NCI-H69 (cell line): ENCODE measurements around the gene ARMH4.

Experiments
- DNase-seq: peaks from one replicate; lab custom pipeline; 2025; lab: John Stamatoyannopoulos, UW

Gene ARMH4

DNA sequence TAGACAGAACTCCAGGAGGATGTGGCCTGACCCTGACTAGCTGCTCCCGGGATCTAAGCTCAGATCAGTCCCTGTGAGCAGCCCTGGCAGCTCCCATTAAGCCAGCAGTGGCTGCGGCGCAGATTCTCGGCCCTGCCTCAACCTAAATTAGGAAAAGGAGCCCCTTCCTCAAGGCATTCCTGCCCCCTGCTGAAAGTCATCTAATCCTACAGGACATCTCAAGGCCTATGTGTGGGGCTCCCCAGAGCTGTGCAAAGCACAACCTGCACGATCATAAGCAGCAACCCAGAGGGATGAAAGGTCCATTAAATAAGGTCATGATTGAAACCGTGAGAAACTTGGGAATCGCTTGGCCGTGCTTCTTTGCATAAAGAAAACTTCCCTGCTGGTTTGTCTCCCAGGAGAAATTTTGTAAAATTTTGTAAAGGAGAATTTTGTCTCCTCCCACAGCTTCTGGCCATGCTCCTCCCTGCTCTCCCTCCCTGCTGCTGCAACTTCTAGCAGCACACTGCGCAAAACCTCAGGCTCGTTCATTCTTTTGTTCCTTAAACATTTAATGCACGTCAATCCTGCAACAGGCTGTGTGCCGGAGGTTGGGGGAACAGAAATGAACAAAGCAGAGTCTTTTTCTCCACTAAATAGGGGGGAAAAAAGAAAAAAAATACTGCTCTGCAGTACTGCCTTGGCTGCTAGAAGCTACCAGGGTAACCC is 189.5 kb downstream of the ARMH4 start:
- no peak for DNase-seq

DNA sequence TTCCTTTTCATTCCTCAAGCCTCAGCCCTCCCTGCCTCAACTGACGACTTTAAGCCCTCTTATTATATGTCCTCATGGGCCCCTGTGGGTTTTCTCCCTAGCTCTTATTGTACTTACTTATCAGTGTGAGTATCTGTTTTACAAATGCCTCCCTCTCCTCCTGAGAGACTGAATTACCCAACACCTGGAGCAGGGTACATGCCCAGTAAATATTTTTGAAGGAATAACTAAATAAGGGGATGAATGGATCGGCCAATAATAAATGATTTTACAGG is 190.3 kb downstream of the ARMH4 start:
- no peak for DNase-seq

DNA sequence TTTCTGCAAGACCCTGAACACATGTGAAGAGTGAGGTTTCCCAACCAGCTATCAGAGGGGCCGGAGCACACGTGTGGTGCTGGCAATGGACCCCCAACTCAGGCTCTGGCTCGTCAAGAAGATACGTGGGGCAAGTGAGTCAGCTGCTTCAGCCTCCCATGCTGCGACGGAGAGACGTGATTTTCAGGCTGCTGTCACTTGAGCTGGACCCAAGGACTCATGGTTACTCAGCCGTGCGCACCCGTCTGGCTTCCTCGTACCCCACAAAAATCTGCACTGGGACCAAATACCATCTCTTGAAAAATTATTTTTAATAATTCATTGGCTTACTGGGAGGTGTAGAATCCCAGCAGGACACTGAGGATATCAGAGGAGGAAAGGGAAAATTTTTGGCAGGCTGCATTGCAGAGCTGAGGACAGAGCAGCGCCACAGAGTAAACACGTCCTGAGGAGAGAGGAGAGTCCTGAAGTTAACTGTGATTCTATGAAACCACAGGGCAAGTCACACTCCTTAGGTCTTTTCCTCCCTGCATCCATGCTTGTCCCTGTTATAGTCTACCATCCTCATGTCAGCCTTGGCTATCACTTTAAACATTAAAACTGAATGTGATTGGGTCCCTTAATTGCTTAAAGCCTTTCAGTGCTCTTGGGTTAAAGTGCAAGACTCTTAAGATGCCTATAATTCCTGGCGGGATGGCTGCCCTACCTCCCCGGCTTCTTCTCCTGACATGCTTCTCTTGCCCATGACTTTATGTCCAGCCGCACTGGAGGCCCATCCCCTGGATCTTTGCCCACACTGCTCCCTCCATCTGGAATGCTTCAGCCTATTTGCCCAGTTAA is 190.8 kb downstream of the ARMH4 start:
- no peak for DNase-seq

DNA sequence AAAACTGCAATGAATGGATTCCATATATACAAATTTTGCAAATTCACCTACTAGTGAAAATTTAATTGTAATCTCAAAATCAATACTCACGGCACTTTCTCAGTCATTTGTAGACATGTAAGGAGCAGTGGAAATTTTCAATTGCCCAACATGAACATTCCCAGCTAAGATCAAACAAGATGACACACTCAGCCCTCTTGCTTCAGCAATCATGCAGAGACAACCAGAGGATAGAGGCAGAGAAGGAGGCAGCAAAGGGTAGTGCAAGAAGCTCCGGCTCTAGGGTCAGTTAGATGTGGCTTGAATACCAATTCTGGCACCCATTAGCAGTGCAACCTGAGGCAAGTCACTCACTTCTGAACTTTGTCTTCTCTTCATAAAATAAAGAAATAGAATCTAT is 194.6 kb downstream of the ARMH4 start:
- no peak for DNase-seq
